OCI-LY1 (cell line): ENCODE measurements around the gene CDH20.

ENCODE experiments used
- EZH2 ChIP-seq: fragments of 200-600 bp; sonication (generic), shearing (Covaris generic); IDR thresholded peaks from 2 replicates; pipeline ENCODE4 v1.8.0; 2017; ENCODE audit warnings: borderline replicate concordance, mixed run types, mild to moderate bottlenecking, antibody characterized with exemption, low read length, moderate library complexity, mixed read lengths
- TF ChIP-seq, protein P1 (sequence below): fragments of 200-600 bp; sonication (generic), shearing (Covaris generic); IDR thresholded peaks from 2 replicates; pipeline ENCODE4 v1.5.1; 2017; ENCODE audit warnings: mild to moderate bottlenecking, antibody characterized with exemption, low read length, moderate library complexity, mixed read lengths

DNA sequence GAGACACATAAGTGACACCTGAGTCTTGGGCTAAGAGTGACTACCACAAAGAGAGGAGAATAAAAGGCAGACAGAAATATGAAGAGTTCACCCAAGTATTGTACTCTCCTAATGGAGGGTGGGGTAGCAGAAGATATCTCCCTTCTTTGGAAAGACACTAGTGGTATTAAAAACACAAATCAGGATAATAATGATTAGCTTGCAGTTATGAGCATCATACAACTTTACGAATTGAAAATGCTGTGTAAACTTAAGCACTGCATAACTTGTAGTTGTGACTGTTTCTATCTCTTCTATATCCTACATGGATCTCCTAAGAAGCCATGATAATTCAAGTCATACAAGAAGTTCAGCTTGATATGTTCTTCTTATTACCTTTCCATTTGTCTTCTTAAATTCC, 38.1 kb upstream of the CDH20 start:
- TF ChIP-seq, protein P1, sequence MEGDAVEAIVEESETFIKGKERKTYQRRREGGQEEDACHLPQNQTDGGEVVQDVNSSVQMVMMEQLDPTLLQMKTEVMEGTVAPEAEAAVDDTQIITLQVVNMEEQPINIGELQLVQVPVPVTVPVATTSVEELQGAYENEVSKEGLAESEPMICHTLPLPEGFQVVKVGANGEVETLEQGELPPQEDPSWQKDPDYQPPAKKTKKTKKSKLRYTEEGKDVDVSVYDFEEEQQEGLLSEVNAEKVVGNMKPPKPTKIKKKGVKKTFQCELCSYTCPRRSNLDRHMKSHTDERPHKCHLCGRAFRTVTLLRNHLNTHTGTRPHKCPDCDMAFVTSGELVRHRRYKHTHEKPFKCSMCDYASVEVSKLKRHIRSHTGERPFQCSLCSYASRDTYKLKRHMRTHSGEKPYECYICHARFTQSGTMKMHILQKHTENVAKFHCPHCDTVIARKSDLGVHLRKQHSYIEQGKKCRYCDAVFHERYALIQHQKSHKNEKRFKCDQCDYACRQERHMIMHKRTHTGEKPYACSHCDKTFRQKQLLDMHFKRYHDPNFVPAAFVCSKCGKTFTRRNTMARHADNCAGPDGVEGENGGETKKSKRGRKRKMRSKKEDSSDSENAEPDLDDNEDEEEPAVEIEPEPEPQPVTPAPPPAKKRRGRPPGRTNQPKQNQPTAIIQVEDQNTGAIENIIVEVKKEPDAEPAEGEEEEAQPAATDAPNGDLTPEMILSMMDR = no peak
- no peak for TF ChIP-seq EZH2
